Osteoblast (primary cell): ENCODE results near the gene ACTR1A. TPM values are rescaled to one million over a fixed set of nuclear protein-coding genes. Genes with fewer than 3 reads are reported as not detected.
A peak's percentile ranks its signal among the peaks of the same experiment; 100 is the strongest.

Experiments
- DNase-seq: peaks from one replicate; pipeline ENCODE4 v3.0.0; 2011; ENCODE audit warnings: low spot score, mixed read lengths; ENCODE audit not compliant: insufficient read length; ENCODE audit errors: missing footprints
- H2AFZ ChIP-seq: 2 replicates; pipeline ENCODE4 v1.6.0; 2011; ENCODE audit warnings: mild to moderate bottlenecking, low read length
- H3K27ac ChIP-seq: 2 replicates; pipeline ENCODE4 v1.5.1; 2011; ENCODE audit warnings: mild to moderate bottlenecking, low read depth, low read length, moderate library complexity
- H3K27me3 ChIP-seq: 2 replicates; pipeline ENCODE4 v1.6.0; 2012; ENCODE audit warnings: mild to moderate bottlenecking, control low read depth, inconsistent platforms, low read length, moderate library complexity; ENCODE audit not compliant: insufficient read depth
- H3K36me3 ChIP-seq: 2 replicates; pipeline ENCODE4 v1.5.1; 2011; ENCODE audit warnings: mild to moderate bottlenecking, low read length, control low read depth, moderate library complexity; ENCODE audit not compliant: insufficient read depth
- H3K4me1 ChIP-seq: 2 replicates; pipeline ENCODE4 v1.5.1; 2011; ENCODE audit warnings: mild to moderate bottlenecking, low read length, control low read depth, moderate library complexity; ENCODE audit not compliant: insufficient read depth
- H3K4me2 ChIP-seq: 2 replicates; pipeline ENCODE4 v1.6.0; 2011; ENCODE audit warnings: mild to moderate bottlenecking, low read length; ENCODE audit not compliant: insufficient read depth
- H3K4me3 ChIP-seq: fragments of 200-600 bp; sonication (generic); 3 replicates; pipeline ENCODE4 v1.5.1; 2012; ENCODE audit warnings: mild to moderate bottlenecking, low read length, inconsistent platforms; ENCODE audit not compliant: insufficient read depth
- H3K79me2 ChIP-seq: 2 replicates; pipeline ENCODE4 v1.6.0; 2012; ENCODE audit warnings: mild to moderate bottlenecking, low read length, control low read depth, inconsistent platforms; ENCODE audit not compliant: insufficient read depth
- H3K9me3 ChIP-seq: 2 replicates; pipeline ENCODE4 v1.5.1; 2011; ENCODE audit warnings: low read depth, low read length, control low read depth
- H4K20me1 ChIP-seq: 2 replicates; pipeline ENCODE4 v1.6.0; 2012; ENCODE audit warnings: mild to moderate bottlenecking, low read length, control low read depth; ENCODE audit not compliant: insufficient read depth
- total RNA-seq: library from RNA; depleted of rRNA; stranded (reverse); fragments of >200 nt; gene quantifications from 2 replicates; pipeline ENCODE4 v1.2.3, GENCODE V29; 2012
- TF ChIP-seq, protein P1 (sequence below): IDR thresholded peaks from 2 replicates; pipeline ENCODE4 v1.5.1; 2011; ENCODE audit warnings: mild to moderate bottlenecking, low read depth, low read length, moderate library complexity; ENCODE audit errors: extremely low read depth

The ACTR1A gene
- total RNA-seq, 1 donor, result 105 TPM

DNA sequence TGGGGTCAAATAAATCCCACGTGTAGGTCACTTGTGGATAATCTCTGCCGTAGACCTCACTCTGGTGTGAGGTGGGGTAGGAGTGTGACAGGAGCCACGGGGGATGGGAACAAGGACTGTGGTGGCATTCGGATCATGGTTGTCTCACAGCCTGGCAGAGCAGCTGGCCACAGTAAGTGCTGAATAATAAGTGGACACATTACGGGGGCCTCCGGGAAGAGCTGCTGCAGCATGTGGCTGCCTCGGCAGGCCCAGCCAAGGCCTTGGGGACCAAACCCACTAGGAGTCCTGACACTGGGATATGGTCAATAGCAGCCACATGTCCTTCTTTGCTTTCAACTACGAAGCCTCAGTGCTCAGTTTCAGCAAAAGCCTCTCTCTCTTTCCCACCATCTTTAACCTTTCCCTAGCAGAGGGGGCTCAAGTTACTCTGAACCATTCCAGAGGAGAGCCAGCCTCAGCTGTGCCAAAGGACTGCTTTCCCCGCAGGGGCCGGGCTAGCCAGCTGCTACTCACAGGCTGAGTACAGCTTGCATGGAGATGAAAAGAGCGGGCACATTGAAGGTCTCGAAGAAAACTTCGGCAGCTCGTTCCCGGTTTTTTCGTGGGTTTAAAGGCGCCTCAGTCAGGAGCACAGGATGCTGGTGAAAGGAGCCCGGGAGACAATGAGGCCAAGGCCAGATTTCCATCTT is 17.3 kb downstream of the ACTR1A start:
- peaks cover 12% of the 10 kb centered on the region for H4K20me1 ChIP-seq

DNA sequence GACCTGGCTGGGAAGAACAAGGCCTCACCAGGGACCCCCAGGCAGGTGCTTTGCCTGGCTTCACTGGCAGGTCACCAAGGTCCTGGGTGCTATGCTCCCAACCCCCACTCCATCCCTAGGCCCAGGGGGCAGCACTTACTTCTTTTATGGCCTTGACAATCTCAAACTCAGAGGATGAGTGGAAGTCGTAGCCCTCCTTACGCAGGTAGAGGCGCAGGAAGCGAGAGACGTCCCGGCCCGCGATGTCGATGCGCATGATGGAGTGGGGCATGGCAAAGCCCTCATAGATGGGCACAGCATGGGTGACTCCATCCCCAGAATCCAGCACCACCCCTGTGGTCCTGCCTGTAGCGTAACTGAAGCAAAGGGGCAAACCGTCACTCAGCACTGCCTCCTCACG is 18.5 kb downstream of the ACTR1A start:
- peaks cover 14% of the 10 kb centered on the region for H4K20me1 ChIP-seq
- H3K4me2 ChIP-seq, result no peak overlapping the region
- peaks cover 88% of the 10 kb centered on the region for H3K36me3 ChIP-seq
- H3K27ac ChIP-seq, result no peak overlapping the region
- no peaks in the 10 kb centered on the region for H3K4me1 ChIP-seq
- TF ChIP-seq, protein P1, sequence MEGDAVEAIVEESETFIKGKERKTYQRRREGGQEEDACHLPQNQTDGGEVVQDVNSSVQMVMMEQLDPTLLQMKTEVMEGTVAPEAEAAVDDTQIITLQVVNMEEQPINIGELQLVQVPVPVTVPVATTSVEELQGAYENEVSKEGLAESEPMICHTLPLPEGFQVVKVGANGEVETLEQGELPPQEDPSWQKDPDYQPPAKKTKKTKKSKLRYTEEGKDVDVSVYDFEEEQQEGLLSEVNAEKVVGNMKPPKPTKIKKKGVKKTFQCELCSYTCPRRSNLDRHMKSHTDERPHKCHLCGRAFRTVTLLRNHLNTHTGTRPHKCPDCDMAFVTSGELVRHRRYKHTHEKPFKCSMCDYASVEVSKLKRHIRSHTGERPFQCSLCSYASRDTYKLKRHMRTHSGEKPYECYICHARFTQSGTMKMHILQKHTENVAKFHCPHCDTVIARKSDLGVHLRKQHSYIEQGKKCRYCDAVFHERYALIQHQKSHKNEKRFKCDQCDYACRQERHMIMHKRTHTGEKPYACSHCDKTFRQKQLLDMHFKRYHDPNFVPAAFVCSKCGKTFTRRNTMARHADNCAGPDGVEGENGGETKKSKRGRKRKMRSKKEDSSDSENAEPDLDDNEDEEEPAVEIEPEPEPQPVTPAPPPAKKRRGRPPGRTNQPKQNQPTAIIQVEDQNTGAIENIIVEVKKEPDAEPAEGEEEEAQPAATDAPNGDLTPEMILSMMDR, result no peak
- DNase-seq, result no peak
- H3K9me3 ChIP-seq, result no peaks in the 10 kb centered on the region
- no peak overlapping the region for H2AFZ ChIP-seq
- no peak overlapping the region for H3K4me3 ChIP-seq
- peaks cover 11% of the 10 kb centered on the region for H3K79me2 ChIP-seq
- H3K27me3 ChIP-seq, result no peaks in the 10 kb centered on the region

More for the DNA sequence above, 17.3 kb downstream of the ACTR1A start:
- TF ChIP-seq, protein P1, result no peak
- H3K27ac ChIP-seq, result no peak overlapping the region
- H3K27me3 ChIP-seq, result no peaks in the 10 kb centered on the region
- no peak overlapping the region for H3K4me3 ChIP-seq
- no peak overlapping the region for H2AFZ ChIP-seq
- no peaks in the 10 kb centered on the region for H3K9me3 ChIP-seq
- peak; percentile 53 for DNase-seq
- H3K4me1 ChIP-seq, result no peaks in the 10 kb centered on the region
- no peak overlapping the region for H3K4me2 ChIP-seq
- peaks cover 16% of the 10 kb centered on the region for H3K79me2 ChIP-seq
- peaks cover 90% of the 10 kb centered on the region for H3K36me3 ChIP-seq

DNA sequence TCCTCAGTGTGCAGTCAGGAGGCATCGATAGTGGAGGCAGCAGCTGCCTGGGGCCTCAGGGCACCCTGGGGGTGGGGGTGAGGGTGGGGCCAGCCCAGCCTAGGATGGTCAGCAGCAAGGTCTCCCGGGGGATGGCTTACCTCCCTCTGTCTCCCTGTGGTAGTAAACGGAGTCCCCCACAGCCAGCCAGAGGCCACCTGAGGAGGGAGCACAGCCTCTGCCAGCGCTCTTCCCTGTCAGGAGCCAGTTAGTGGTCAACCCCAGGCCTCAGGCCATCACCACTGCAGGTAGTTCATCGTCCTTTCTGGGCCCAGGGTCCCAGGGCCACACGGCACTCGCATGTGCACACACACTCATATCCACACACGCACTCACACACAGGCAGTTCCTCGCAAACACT is 22.1 kb downstream of the ACTR1A start:
- H3K27me3 ChIP-seq, result no peaks in the 10 kb centered on the region
- no peaks in the 10 kb centered on the region for H3K9me3 ChIP-seq
- peaks cover 5% of the 10 kb centered on the region for H4K20me1 ChIP-seq
- H3K27ac ChIP-seq, result no peak overlapping the region
- DNase-seq, result no peak
- no peaks in the 10 kb centered on the region for H3K4me1 ChIP-seq
- H2AFZ ChIP-seq, result no peak overlapping the region
- peaks cover 63% of the 10 kb centered on the region for H3K36me3 ChIP-seq
- TF ChIP-seq, protein P1, result no peak
- no peaks in the 10 kb centered on the region for H3K79me2 ChIP-seq
- H3K4me3 ChIP-seq, result no peak overlapping the region
- H3K4me2 ChIP-seq, result no peak overlapping the region

DNA sequence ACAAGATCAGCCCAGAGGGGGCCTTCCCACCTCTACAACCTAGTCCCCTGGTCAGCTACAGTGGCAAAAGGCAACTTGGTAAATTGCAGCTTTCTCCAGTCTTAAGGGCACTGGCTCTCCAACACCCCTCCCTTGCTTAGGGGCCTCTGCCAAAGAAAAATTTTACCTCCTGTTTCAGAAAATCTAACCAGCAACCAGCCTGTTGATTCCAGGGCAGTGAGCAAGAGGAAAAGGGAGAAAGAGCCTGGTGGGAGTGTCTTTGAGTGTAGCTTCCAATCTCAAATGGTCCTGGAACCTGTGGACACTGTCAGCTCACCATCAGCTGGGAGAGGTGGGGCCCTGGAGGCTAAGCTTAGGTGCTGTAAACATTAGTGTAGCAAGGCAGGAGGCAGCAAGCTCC is 22.9 kb downstream of the ACTR1A start:
- no peak for DNase-seq
- Histone ChIP-seq H3K27me3 (no peaks in the 10 kb centered on the region), H2AFZ (no peak overlapping the region), H3K4me2 (no peak overlapping the region), H4K20me1 (peaks cover 3% of the 10 kb centered on the region), H3K79me2 (no peaks in the 10 kb centered on the region), H3K27ac (no peak overlapping the region), H3K9me3 (no peaks in the 10 kb centered on the region), H3K4me1 (no peaks in the 10 kb centered on the region), H3K4me3 (no peak overlapping the region), H3K36me3 (peaks cover 56% of the 10 kb centered on the region)
- TF ChIP-seq, protein P1, result no peak
